ENCODE data around the gene POU3F1. TPM values are rescaled to one million over a fixed set of nuclear protein-coding genes. Genes with fewer than 3 reads are reported as not detected.

The POU3F1 gene
- total and polyA plus RNA-seq, 4 experiments from 2014 or later: 0.08 to 0.15 (median 0.14) TPM; not detected in 1

DNA sequence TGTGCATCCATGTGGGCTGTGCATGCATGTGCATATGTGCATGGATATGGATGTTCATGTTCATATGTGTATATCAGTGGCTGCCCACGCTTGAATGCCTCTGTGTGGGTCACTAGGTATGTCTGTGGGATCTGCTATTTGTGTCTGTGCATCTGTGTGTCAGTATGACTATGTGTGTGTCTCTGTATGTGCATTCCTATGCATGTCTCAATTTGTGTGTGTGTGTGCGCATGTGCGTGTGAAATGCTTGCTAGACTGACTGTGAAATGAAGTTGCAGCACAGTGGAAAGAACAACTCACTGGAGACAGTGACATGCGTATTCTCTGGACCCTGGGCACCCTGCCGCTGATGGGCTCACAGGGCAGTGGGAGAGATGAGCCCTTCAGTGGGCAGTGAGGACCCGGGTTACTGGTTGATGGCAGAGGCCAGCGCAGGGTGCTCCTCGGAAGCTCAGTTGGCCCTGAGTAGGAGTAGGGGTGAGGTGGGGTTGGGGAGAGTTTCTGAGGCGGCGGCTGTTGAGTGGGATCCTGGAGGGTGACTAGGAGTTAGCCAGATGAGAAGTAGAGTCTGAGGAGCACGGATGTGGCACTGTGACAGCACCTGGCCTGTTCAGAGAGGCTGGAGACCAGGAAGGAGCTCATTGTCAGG is 43.2 kb upstream of the POU3F1 start:
- peaks cover 24 to 40% of the 10 kb centered on the region in 2 donors for H3K27me3 Mint-ChIP-seq
- no peaks in the 10 kb centered on the region for H3K36me3 Mint-ChIP-seq

GRCh38 chr1:38088791-38089190 is 42.2 kb upstream of the POU3F1 start:
- Mint-ChIP-seq H3K27me3 (peaks cover 24 to 35% of the 10 kb centered on the region in 2 donors), H3K36me3 (no peaks in the 10 kb centered on the region), H3K4me1 (peaks cover 0 to 1% (median 0%) of the 10 kb centered on the region in 4 donors), H3K4me3 (no peak overlapping the region), H3K9me3 (peaks cover 0 to 2% (median 0%) of the 10 kb centered on the region in 8 donors), H3K27ac (no peak overlapping the region)
- Histone ChIP-seq H3K9me3 (ENCODE audit: control insufficient read depth in 1 of 2, low read length in 2 of 2) (no peaks in the 10 kb centered on the region), H3K27me3 (ENCODE audit: insufficient read depth, low read length) (no peaks in the 10 kb centered on the region), H3K27ac (ENCODE audit: low read depth, low read length) (no peak overlapping the region), H3K4me1 (ENCODE audit: insufficient read depth, low read length) (no peaks in the 10 kb centered on the region), H3K36me3 (ENCODE audit: insufficient read depth, low read length) (no peaks in the 10 kb centered on the region), H3K4me3 (ENCODE audit: low read length in 2 of 2) (no peak overlapping the region)
- CTCF ChIA-PET (ENCODE audit: partially characterized antibody): no interaction called here
- POLR2A ChIA-PET (ENCODE audit: partially characterized antibody): no interaction called here
- intact Hi-C loops (cut with micrococcal nuclease): no loop called here
- no peak for DNase-seq

More for the DNA sequence above, 43.2 kb upstream of the POU3F1 start:
- Mint-ChIP-seq H3K4me3 (no peak overlapping the region), H3K4me1 (peaks cover 0 to 1% (median 0%) of the 10 kb centered on the region in 4 donors), H3K9me3 (peaks cover 0 to 2% (median 0%) of the 10 kb centered on the region in 8 donors), H3K27ac (no peak overlapping the region)
- Histone ChIP-seq H3K4me1 (ENCODE audit: insufficient read depth, low read length) (no peaks in the 10 kb centered on the region), H3K27me3 (ENCODE audit: insufficient read depth, low read length) (no peaks in the 10 kb centered on the region), H3K9me3 (ENCODE audit: control insufficient read depth in 1 of 2, low read length in 2 of 2) (no peaks in the 10 kb centered on the region), H3K4me3 (ENCODE audit: low read length in 2 of 2) (no peak overlapping the region), H3K36me3 (ENCODE audit: insufficient read depth, low read length) (no peaks in the 10 kb centered on the region), H3K27ac (ENCODE audit: low read depth, low read length) (no peak overlapping the region)
- CTCF ChIA-PET (ENCODE audit: partially characterized antibody): no interaction called here
- POLR2A ChIA-PET (ENCODE audit: partially characterized antibody): no interaction called here
- no peak for DNase-seq
- intact Hi-C loops (cut with micrococcal nuclease): no loop called here

DNA sequence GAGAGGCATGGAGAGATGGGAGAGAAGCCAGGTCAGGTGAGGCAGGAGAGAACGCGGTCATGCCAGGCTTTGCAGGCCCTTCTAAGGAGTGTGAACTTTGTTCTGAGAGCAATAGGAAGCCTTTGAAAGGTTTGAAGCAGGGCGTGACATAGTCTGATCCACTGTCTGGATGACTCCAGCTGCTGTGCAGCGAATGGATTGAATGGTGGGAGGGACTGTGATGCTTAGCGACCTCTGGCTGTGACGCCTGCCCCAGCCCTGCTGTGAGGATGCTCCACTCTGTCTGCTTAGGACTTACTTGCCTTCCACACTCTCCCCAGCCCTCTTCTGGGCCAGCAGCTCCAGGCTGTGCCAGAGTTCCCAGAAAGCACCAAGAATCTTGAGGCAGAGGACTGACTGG is 41.8 kb upstream of the POU3F1 start:
- no peak overlapping the region for H3K4me3 Mint-ChIP-seq
- peaks cover 0 to 2% (median 0%) of the 10 kb centered on the region in 8 donors for H3K9me3 Mint-ChIP-seq
- no peaks in the 10 kb centered on the region for H3K9me3 ChIP-seq (ENCODE audit: control insufficient read depth in 1 of 2, low read length in 2 of 2)
- no peaks in the 10 kb centered on the region for H3K27me3 ChIP-seq (ENCODE audit: insufficient read depth, low read length)
- DNase-seq: no peak
- no peak overlapping the region for H3K27ac Mint-ChIP-seq
- no peaks in the 10 kb centered on the region for H3K36me3 Mint-ChIP-seq
- no peaks in the 10 kb centered on the region for H3K4me1 ChIP-seq (ENCODE audit: insufficient read depth, low read length)
- no peak overlapping the region for H3K4me3 ChIP-seq (ENCODE audit: low read length in 2 of 2)
- ChIA-PET CTCF (ENCODE audit: partially characterized antibody) (no interaction called here), POLR2A (ENCODE audit: partially characterized antibody) (no interaction called here)
- H3K4me1 Mint-ChIP-seq: peaks cover 0 to 1% (median 0%) of the 10 kb centered on the region in 4 donors
- peaks cover 21 to 30% of the 10 kb centered on the region in 2 donors for H3K27me3 Mint-ChIP-seq
- H3K36me3 ChIP-seq (ENCODE audit: insufficient read depth, low read length): no peaks in the 10 kb centered on the region
- H3K27ac ChIP-seq (ENCODE audit: low read depth, low read length): no peak overlapping the region
- intact Hi-C loops (cut with micrococcal nuclease): no loop called here

DNA sequence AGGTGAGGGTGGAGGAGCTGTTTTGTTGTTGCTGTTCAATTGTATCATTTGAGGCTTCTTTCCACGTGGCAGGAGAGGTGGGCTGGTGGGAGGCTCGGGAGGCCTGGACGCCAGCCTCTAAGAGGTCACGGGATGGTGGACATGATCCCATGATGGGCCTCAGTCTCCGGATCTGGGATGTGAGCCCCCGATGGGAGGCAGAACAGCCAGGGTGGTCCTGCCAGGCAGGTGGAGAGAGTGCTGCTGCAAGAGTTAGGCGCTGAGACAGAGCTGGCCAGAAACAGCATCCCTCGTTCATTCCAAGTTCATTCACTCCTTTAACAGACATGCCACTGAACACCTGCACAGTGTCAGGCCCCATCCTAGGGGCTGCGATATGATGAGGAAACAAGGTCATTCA is 41.1 kb upstream of the POU3F1 start:
- H3K27me3 Mint-ChIP-seq: peaks cover 18 to 26% of the 10 kb centered on the region in 2 donors
- H3K9me3 ChIP-seq (ENCODE audit: control insufficient read depth in 1 of 2, low read length in 2 of 2): no peaks in the 10 kb centered on the region
- peaks cover 0 to 2% (median 0%) of the 10 kb centered on the region in 8 donors for H3K9me3 Mint-ChIP-seq
- H3K27ac ChIP-seq (ENCODE audit: low read depth, low read length): no peak overlapping the region
- H3K4me3 ChIP-seq (ENCODE audit: low read length in 2 of 2): no peak overlapping the region
- DNase-seq: no peak
- intact Hi-C loops (cut with micrococcal nuclease): no loop called here
- peaks cover 0 to 1% (median 0%) of the 10 kb centered on the region in 4 donors for H3K4me1 Mint-ChIP-seq
- H3K4me3 Mint-ChIP-seq: no peak overlapping the region
- no peaks in the 10 kb centered on the region for H3K27me3 ChIP-seq (ENCODE audit: insufficient read depth, low read length)
- ChIA-PET CTCF (ENCODE audit: partially characterized antibody) (no interaction called here), POLR2A (ENCODE audit: partially characterized antibody) (no interaction called here)
- no peak overlapping the region for H3K27ac Mint-ChIP-seq
- H3K36me3 ChIP-seq (ENCODE audit: insufficient read depth, low read length): no peaks in the 10 kb centered on the region
- no peaks in the 10 kb centered on the region for H3K36me3 Mint-ChIP-seq
- H3K4me1 ChIP-seq (ENCODE audit: insufficient read depth, low read length): no peaks in the 10 kb centered on the region

DNA sequence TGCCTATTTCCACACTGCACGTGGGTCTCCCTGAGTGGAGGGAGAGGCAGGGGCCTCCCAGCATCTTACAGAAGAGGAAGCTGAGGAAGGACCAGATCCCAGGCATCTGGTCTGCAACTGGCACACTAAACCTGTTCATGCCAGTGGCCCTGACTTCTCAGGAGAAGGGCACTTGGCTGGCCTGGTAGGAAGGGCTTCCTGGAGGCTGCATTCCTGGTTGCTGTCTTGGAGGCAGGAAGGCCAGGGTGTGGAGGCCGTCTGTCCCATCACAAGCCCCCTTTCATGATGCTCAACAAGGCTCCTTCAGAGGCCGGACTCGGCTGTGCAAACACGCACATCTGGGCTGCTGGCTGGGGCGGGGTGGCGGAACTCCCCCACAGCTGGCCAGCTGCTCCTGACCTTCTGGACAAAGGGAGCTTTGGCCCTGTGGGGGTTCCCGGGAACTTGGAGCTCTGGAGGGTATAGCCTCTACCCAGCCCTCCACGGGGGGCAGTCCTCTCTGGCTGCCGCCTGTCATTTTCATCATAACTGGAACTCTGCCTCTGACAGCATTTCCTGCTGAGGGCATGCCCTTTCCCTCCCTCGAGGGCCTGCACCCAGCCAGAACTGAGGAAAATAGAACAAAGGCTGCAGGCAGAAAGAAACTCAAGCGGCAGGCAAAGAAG is 39.2 kb upstream of the POU3F1 start:
- ChIA-PET POLR2A (ENCODE audit: partially characterized antibody) (no interaction called here), CTCF (ENCODE audit: partially characterized antibody) (no interaction called here)
- Histone ChIP-seq H3K4me1 (ENCODE audit: insufficient read depth, low read length) (no peaks in the 10 kb centered on the region), H3K27ac (ENCODE audit: low read depth, low read length) (no peak overlapping the region), H3K9me3 (ENCODE audit: control insufficient read depth in 1 of 2, low read length in 2 of 2) (no peaks in the 10 kb centered on the region), H3K27me3 (ENCODE audit: insufficient read depth, low read length) (no peaks in the 10 kb centered on the region), H3K36me3 (ENCODE audit: insufficient read depth, low read length) (no peaks in the 10 kb centered on the region), H3K4me3 (ENCODE audit: low read length in 2 of 2) (no peak overlapping the region)
- no peak for DNase-seq
- no peaks in the 10 kb centered on the region for H3K36me3 Mint-ChIP-seq
- H3K27me3 Mint-ChIP-seq: peaks cover 17 to 20% of the 10 kb centered on the region in 2 donors
- H3K4me1 Mint-ChIP-seq: peaks cover 0 to 1% (median 0%) of the 10 kb centered on the region in 4 donors
- no peak overlapping the region for H3K27ac Mint-ChIP-seq
- peaks cover 0 to 2% (median 0%) of the 10 kb centered on the region in 8 donors for H3K9me3 Mint-ChIP-seq
- intact Hi-C loops (cut with micrococcal nuclease): no loop called here
- no peak overlapping the region for H3K4me3 Mint-ChIP-seq

GRCh38 chr1:38084700-38085099 is 38.1 kb upstream of the POU3F1 start:
- H3K27me3 ChIP-seq (ENCODE audit: insufficient read depth, low read length): no peaks in the 10 kb centered on the region
- ChIA-PET CTCF (ENCODE audit: partially characterized antibody) (no interaction called here), POLR2A (ENCODE audit: partially characterized antibody) (no interaction called here)
- no peak overlapping the region for H3K27ac Mint-ChIP-seq
- no peaks in the 10 kb centered on the region for H3K4me1 ChIP-seq (ENCODE audit: insufficient read depth, low read length)
- H3K4me3 Mint-ChIP-seq: no peak overlapping the region
- H3K9me3 Mint-ChIP-seq: no peaks in the 10 kb centered on the region
- no peak for DNase-seq
- H3K4me1 Mint-ChIP-seq: peaks cover 0 to 1% (median 0%) of the 10 kb centered on the region in 4 donors
- intact Hi-C loops (cut with micrococcal nuclease): no loop called here
- H3K4me3 ChIP-seq (ENCODE audit: low read length in 2 of 2): no peak overlapping the region
- peaks cover 10 to 13% of the 10 kb centered on the region in 2 donors for H3K27me3 Mint-ChIP-seq
- H3K36me3 ChIP-seq (ENCODE audit: insufficient read depth, low read length): no peaks in the 10 kb centered on the region
- no peaks in the 10 kb centered on the region for H3K36me3 Mint-ChIP-seq
- no peaks in the 10 kb centered on the region for H3K9me3 ChIP-seq (ENCODE audit: control insufficient read depth in 1 of 2, low read length in 2 of 2)
- H3K27ac ChIP-seq (ENCODE audit: low read depth, low read length): no peak overlapping the region

- no peaks in the 10 kb centered on the region for H3K9me3 Mint-ChIP-seq
- Histone ChIP-seq H3K4me1 (ENCODE audit: insufficient read depth, low read length) (no peaks in the 10 kb centered on the region), H3K27ac (ENCODE audit: low read depth, low read length) (no peak overlapping the region), H3K9me3 (ENCODE audit: control insufficient read depth in 1 of 2, low read length in 2 of 2) (no peaks in the 10 kb centered on the region), H3K27me3 (ENCODE audit: insufficient read depth, low read length) (no peaks in the 10 kb centered on the region), H3K36me3 (ENCODE audit: insufficient read depth, low read length) (no peaks in the 10 kb centered on the region), H3K4me3 (ENCODE audit: low read length in 2 of 2) (no peak overlapping the region)
- no peak overlapping the region for H3K4me3 Mint-ChIP-seq
- H3K27me3 Mint-ChIP-seq: peaks cover 6 to 9% of the 10 kb centered on the region in 2 donors
- no peaks in the 10 kb centered on the region for H3K4me1 Mint-ChIP-seq
- H3K36me3 Mint-ChIP-seq: no peaks in the 10 kb centered on the region
- no peak for DNase-seq
- ChIA-PET CTCF (ENCODE audit: partially characterized antibody) (no interaction called here), POLR2A (ENCODE audit: partially characterized antibody) (no interaction called here)
- H3K27ac Mint-ChIP-seq: no peak overlapping the region
- intact Hi-C loops (cut with micrococcal nuclease): no loop called here
Observed at GRCh38 chr1:38084113-38084512, 37.5 kb upstream of the POU3F1 start.

Measured in CD4-positive, alpha-beta memory T cell (primary cell).